Stimulated activated naive CD4-positive, alpha-beta T cell treated with Interleukin-2 at 50 U/mL for 16 hours (primary cell): ENCODE measurements around the gene MYO15A.

ENCODE experiments used
- DNase-seq: peaks from one replicate; lab custom pipeline; 2025; lab: John Stamatoyannopoulos, UW

MYO15A gene

DNA sequence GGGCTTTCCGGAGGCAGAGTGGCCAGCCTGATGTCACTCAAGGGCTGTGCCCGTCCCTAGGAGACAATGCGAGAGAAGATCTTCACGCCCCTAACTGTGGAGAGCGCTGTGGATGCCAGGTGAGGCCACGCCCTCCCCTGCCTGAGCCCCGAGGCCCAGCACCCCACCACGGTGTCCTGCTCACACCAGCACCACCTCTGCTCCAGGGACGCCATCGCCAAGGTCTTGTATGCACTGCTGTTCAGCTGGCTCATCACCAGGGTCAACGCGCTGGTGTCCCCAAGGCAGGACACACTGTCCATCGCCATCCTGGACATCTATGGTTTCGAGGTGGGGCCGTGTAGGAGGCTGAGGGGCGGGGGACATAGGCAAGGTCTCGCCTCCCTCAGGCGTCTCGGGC, 27.8 kb downstream of the MYO15A start:
- DNase-seq, result no peak

DNA sequence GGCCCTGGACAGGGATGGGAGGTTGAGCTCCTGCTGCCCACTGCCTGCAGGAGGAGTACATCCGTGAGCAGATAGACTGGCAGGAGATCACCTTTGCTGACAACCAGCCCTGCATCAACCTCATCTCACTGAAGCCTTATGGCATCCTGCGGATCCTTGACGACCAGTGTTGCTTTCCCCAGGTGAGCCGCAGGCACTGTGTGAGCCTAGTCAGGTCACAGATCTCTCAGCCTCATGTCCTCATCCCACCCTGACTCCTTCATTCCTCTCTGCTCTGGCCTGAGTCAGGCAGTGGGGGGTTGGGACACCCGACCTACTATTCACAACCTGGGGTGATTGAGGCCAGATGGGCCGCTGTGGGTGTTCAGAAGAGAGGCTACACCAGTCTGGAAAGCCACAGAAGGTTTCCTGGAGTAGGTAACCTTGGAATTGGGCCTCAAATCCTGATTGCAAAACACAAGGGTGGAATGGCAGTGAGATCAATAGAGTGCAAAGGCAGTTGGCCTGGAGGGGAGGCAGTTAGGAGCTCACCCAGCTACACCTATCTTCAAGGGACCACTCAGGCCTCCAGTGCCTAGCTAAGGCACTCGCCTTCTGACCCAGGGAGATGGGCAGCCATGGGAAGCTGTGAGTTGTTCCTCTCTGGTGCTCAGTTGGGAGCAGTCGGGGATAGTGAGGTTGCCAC, 29.7 kb downstream of the MYO15A start:
- no peak for DNase-seq

DNA sequence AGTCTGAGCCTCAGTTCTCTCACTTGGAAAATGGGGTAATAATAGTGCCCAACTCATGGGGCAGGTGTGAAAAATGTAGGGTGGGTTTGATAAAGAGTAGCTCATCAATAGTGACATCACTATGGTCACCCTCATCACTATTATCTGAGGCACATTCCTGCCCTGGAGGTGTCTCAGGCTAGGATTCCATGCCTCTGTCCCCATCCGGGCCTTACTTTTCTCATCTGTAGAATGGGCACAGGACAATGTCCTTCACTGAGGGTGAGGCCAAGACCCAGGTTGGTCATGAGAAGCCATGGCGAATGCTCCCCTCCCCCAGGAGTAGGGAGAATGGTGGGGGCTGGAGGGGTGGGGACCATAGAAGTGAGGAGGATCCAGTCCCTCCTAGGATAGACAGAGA, 30.5 kb downstream of the MYO15A start:
- DNase-seq, result no peak

DNA sequence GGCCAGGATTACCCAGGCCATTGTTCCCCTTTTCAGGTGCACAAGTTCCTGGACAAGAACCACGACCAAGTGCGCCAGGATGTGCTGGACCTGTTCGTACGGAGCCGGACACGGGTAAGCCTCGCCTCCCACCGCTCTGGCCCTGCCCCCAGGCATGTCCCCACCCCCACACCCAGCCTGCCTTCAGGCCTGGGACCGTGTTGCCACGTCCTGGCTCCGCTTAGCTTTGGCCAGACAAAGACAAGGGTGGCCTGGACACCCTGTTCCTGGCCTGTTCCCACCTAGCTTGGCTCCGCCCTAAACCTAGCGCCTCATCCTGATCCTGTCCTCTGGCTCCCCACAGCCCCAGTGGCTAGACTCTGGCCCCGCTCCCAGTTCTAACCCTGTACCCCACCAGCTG, 30.9 kb downstream of the MYO15A start:
- DNase-seq, result no peak

DNA sequence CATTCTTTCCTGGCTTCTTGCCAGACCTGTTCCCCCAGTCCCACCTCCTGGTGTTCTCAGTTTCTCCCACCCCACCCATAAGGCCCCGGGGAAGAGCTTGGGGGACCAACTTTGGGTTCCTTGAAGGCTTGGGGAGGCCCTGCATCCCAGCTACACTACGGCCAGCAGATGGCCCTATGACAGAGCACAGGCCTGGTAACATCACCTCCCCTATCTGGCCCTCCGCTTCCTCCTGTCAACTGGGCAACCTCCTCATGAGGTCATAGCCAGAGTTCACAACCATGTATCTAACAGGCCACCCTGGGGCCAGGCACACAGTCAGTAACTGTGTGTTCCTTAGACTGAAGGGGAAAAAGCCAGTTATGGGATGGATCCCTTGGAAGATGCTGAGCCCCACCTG, 31.4 kb downstream of the MYO15A start:
- no peak for DNase-seq

DNA sequence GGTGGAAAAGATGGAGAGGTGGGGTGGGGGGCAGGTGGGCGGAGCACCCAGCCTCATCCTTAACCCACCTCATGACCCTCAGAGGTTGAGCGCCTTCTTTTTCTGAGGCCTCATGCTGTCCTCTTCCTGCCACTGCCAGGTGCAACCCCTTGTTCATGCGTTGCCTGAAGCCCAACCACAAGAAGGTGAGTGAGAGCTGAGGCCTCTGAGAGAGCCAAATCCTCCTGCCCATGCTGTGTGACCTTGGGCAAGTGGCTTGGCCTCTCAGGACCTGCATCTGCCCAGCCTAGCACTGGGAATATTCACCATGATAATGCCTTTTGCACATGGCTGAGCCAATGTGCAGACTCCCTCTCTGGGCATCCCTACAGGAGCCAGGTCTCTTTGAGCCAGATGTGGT, 32.1 kb downstream of the MYO15A start:
- no peak for DNase-seq

DNA sequence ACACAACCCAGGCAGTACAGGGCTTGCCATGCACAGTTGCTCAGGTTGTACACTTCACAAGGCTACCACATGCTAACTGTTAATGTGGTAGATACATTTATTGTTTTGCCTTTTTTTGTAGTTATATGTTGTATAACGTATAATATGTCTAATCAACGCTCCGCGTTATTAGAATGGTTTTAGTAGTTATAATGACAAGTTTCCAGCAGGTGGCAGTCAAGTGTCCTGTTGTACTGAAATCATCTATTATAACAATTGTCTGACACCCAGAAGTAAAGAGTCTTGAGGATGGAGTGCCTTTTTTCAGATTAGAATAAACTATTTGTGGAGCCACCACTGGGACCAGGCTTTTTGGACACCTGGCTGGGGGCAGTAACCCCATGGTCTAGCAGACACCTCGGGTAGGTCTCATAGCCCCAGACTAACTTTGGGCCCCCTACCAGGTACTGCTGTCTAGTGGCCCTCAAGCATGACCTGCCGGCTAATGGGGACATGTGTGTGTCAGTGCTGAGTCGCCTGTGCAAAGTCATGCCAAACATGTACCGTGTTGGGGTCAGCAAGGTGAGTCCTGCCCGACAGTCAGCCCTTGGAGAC, 32.8 kb downstream of the MYO15A start:
- DNase-seq, result peak; percentile 5

DNA sequence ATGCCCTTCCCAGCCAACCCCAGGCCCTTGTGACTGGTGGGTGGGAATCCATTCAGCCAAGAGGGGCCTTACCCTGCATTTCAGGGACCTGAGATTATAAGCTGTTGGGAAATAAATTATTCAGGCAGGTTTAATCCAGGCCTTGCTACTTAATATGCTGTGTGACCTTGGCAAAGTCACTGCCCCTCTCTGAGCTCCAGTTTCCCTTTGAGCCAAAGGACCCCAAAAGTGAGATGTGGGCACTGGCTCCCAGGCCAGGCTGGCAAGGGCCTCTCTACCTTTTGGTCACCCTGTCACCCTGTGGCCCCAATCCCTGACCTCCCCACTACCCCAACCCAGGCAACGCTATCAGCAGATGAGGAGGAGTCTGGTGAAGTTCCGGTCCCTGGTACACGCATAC, 33.9 kb downstream of the MYO15A start:
- DNase-seq, result no peak

DNA sequence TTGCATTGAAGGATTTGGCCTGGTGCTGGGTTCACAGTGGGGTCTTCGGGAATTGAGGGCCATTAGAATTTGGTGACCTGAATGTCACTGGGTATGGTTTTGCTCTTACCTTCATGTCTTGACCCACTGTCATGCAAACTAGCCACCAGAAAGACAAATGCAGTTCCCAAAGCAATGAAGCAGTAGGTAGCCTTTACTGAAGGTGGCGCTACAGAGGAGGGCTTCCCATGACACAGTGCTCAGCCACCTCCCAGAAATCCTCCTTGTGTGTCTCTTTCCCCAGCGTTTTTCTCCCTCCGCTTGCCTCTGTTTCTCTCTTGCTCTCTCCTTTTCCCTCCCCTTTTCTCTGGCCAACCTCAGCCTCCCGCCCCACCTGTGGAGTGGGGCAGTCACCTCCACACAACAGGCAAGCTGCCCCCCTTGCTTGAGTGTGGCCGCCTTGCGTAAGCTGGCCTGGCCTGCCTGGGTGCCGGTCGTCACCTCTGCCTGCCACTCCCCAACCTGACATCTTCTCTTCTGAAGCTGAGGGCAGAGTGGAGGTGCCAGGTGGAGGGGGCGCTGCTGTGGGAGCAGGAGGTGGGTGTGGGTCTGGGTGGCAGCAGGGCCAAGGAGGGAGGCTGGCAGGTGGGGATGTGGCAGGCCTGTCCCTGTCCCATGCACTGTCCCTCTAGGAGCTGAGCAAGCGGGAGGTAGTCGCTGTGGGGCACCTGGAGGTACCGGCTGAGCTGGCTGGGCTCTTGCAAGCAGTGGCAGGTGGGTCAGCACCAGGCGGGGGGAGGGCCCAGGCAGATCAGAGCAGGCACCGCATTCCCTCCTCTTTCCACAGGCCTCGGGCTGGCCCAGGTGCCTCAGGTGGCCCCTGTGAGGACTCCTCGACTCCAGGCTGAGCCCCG, 34.7 kb downstream of the MYO15A start:
- no peak for DNase-seq

DNA sequence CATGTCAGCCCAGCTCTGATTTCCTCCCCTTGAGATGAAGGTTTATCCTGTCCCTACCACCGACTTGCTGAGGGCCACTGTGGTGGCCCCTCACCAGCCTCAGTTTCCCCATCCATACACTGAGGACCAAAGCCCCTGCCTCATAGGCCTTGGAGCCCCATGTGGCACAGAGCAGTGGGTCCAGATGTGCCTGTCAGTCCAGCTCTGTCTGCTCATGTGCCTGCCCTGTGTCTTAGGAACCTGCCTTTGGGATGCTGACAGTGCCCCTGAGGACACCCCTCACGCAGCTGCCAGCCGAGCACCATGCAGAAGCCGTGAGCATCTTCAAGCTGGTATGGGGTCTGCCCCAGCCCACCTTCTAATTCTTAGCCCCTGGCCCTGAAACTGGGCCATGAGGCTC, 35.7 kb downstream of the MYO15A start:
- no peak for DNase-seq

DNA sequence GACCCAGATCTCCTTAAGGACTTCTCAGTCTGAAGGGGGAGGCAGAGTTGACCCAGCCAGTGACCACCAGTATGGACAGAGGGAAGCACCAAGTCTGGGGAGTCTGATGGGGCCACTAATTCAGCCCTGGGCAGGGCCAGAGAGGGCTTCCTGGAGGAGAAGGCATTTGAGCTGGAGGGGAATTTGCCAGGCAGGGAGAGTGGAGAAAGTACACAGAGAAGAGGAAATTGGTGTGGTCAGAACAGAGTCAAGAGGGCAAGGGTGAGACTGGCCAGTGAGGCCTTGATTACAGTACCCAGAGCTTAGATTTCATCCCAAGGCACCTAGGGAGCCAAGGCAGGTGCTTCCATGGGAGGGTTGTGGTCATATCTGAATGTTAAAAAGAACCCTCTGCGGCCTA, 36.3 kb downstream of the MYO15A start:
- DNase-seq, result no peak

DNA sequence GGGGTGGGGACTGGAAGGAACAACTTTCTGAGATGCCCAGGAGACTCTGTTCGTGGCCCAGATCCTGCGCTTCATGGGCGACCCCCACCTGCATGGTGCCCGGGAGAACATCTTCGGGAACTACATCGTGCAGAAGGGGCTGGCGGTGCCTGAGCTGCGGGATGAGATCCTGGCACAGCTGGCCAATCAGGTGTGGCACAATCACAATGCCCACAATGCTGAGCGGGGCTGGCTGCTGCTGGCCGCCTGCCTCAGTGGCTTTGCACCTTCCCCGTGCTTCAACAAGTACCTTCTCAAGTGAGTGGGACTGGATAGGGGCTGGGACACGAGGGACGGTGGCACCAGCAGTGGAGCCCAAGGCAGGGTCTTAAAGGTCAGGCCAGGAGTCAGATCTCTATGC, 37.3 kb downstream of the MYO15A start:
- no peak for DNase-seq

DNA sequence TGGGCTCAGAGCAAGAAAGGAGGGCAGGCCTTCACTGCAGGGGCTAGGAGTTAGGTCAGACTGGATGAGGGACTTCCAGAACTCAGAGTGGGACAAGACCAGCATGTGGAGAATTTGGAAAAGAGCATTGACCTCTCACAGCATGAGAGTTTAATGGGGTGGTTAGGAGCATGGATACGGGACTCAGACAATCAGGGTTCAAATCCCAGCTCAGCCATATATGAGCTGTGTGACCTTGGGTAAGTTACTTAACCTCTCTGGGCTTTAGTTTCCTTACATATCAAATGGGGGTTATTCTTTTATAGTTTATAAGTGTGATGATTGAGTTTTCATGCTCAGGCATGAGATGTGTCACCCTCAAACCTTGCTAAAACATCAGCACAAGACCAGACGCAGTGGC, 37.7 kb downstream of the MYO15A start:
- DNase-seq, result no peak

DNA sequence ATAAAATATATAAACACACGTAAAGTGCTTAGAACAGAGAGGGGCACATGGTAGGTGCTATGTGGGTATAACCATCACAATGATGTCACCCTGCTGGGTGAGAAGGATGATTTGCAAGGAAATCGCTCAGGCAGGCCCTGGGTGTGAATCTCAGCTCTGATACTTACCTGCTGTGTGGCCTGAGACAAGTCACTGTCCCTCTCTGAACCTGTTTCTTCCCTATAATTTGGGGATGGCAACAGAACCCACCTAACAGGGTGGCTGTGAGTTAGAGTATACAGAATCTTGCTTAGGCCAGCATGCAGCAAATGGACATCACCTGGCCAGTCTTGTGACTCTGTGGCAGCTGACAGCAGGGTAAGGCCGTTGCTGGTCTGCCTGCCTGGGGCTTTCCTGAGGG, 38.4 kb downstream of the MYO15A start:
- no peak for DNase-seq

DNA sequence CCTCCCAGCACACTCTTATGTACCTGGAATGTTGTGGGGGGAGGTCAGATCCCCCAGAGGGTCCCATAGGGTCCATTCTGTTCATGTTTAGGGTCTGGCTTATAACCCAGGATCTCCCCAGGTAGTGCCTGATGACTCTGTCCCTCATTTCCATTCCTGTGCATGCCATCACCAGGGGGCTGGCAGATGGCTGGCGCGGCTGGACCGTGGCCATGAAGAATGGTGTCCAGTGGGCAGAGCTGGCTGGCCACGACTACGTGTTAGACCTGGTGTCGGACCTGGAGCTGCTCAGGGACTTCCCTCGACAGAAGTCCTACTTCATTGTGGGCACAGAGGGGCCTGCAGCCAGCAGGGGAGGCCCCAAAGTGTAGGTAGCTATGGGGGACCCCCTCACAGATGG, 40.0 kb downstream of the MYO15A start:
- DNase-seq, result no peak

DNA sequence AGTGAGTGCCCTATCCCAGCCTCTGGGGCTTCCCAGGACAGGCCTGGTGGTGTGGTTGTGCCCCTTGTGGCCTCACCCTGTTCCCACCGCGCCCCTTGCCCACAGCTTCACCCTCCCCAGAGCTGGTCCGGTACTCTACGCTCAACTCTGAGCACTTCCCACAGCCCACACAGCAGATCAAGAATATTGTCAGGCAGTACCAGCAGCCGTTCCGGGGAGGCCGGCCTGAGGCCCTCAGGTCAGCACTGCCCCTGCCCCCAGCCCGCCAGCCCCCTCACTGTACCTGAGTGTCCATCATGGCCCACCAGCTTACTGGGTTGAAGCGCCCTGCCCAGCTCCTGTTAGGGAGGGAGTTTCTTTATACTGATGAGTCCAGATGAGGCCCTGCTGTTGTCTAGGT, 42.7 kb downstream of the MYO15A start:
- no peak for DNase-seq

DNA sequence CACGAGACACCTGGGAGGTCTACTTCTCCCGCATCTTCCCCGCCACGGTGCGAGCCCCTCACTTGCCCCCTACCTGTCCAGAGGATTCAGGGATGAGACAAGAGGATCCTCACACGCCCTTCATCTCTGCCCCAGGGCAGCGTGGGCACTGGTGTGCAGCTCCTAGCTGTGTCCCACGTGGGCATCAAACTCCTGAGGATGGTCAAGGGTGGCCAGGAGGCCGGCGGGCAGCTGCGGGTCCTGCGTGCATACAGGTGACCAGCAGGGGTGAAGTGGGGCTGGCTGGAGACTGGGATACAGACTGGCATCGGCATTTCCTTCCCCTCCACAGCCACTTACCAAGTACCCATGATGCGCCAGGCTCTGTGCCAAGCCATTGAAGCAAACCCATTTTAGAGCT, 46.6 kb downstream of the MYO15A start:
- no peak for DNase-seq

DNA sequence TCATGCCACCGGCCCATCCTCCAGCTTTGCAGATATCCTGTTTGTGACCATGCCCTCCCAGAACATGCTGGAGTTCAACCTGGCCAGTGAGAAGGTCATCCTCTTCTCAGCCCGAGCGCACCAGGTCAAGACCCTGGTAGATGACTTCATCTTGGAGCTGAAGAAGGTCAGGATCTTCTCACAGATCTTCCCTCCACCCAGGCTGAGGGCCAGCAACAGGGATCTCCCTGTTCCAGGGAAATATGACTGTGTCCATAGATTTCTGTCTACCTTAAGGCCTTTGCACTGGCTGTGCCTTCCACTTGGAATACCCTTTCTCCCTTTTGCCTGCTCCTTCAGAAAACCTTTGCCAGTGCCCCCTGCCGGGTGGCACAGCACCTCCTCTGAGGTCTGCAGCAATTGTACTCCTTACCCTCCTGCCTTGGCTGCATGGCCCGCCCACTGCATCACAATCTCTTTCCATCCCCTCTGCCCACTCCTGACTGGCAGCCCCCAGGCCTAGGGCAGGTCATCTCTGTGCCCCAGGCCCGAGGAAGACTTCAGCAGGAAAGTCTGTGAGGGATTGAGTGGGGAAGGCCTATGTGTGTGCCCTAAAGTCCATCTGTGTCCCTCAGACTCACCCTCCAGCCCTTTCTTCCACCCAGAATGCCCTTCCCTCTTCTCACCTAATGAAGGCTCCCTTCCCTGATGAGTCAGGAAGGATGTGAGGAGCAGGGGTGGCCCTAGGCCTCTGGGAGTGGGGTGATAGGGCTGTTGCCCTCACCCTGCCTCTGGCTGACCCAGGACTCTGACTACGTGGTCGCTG, 47.8 kb downstream of the MYO15A start:
- no peak for DNase-seq

DNA sequence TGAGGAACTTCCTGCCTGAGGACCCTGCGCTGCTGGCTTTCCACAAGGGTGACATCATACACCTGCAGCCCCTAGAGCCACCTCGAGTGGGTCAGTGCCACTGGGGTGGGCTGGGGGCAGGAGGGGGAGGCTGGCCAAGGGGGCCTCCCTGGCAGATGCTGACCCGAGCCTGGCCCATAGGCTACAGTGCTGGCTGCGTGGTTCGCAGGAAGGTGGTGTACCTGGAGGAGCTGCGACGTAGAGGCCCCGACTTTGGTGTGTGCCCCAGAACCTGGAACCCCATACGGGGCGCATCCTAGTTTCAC, 48.4 kb downstream of the MYO15A start:
- no peak for DNase-seq

DNA sequence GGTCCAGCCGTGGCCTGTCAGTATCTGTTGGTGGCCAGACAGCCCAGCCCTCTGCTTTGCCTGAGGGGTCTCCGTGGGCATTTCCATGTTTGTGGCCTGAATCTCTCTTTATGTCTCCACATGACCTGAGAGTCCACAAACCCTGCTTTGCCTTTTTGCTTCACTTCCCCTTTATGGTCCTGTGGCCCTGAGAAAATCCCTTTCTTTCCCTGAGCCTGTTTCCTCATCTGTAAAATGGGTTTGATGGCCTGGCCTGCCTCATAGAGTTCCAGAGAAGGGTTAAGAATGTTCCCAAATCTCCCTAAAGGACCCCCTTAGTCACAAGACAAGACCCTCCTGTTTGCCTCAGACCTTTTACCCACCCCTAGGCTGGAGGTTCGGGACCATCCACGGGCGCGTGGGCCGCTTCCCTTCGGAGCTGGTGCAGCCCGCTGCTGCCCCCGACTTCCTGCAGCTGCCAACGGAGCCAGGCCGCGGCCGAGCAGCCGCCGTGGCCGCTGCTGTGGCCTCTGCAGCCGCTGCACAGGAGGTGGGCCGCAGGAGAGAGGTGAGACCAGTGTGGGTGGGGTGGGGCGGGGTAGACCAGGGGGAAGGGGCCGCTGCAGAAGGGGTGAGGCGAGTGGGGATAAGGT, 48.9 kb downstream of the MYO15A start:
- no peak for DNase-seq

DNA sequence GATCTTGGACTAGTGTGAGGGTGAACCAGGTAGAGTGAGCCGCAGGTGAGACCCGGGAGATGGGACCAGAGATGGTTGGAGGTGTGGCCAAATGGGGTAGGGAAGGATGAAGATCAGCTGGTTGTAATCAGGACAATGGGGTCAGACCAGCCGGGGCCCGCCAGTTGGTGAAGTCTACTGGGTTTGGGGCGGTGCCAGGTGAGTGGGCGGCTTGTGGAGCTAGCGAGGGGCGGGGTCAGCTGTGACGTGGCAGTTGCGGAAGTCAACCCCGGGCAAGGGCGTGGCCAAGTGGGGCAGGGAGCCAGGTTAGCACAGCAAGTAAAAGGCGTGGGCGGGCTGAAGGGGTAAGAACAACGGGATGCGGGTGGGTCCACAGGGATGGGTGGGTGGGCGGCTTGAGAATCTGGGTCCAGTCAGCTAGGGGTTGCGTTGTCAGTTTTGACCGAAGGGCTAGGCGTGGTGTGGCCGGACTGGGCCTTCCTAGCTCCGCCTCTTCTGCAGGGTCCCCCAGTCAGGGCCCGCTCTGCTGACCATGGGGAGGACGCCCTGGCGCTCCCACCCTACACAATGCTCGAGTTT, 49.6 kb downstream of the MYO15A start:
- DNase-seq, result peak; percentile 90
